Right ventricle myocardium inferior (tissue), 1 donor: Measurements from ENCODE around the gene TMEM213. TPM values are rescaled to one million over a fixed set of nuclear protein-coding genes. Genes with fewer than 3 reads are reported as not detected.

ENCODE experiments used
- total RNA-seq: library from RNA; stranded (reverse); fragmentation: NEBNext Ultra II Directional; extraction: Animal tissue kit (Norgen Biotek cat#: 25700); gene quantifications from one replicate; pipeline ENCODE4 v1.2.1, GENCODE V29; 2021
- donor health status: DM: no; HTN: yes; CAD: no; lungs with severe emphysema.

The TMEM213 gene
- total RNA-seq, 1 donor from 2014 or later: not detected

Other genes starting within 250 kb of the TMEM213 start
- not detected for gene SVOPL, start 96.6 kb upstream of the TMEM213 start, total RNA-seq
- not detected for gene ATP6V0A4, start 202 bp downstream of the TMEM213 start, total RNA-seq
- gene KIAA1549, start 183.4 kb downstream of the TMEM213 start, total RNA-seq: 1.8 TPM
- 4.0 TPM for gene ZC3HAV1L, start 238.0 kb downstream of the TMEM213 start, total RNA-seq